Activated CD4-positive, alpha-beta T cell treated with anti-CD3 and anti-CD28 coated beads, Interleukin-2, amount 50 U/mL, for 48 hours (primary cell): Measurements from ENCODE around the gene CACNB2.

ENCODE experiments used
- DNase-seq, 2 experiments: peaks; one replicate each; pipeline ENCODE4 v3.0.0-alpha.2; 2020

The CACNB2 gene

DNA sequence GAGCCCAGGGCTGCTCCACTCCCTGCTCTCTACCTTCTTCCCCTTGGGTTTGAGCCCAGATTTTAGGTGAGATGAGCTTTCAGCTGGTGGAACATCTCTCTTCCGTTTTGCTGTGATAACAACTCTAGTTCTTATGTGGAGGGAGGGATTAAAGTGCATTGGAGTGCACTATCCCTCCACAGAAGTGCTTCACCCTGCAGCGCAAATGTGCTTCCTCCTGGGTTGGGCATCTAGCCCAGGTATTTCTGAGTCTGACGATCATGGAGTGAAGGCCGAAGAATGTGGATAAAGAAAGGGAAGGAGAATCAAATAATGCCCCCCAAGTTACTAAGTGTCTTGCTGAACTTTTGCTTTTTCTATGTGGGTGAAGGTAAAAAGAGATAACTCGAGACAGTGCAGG is 157.4 kb downstream of the CACNB2 start:
- DNase-seq, result no peak

- DNase-seq, result no peak
These were observed 158.0 kb downstream of the CACNB2 start for GRCh38 chr10:18298256-18298655.

DNA sequence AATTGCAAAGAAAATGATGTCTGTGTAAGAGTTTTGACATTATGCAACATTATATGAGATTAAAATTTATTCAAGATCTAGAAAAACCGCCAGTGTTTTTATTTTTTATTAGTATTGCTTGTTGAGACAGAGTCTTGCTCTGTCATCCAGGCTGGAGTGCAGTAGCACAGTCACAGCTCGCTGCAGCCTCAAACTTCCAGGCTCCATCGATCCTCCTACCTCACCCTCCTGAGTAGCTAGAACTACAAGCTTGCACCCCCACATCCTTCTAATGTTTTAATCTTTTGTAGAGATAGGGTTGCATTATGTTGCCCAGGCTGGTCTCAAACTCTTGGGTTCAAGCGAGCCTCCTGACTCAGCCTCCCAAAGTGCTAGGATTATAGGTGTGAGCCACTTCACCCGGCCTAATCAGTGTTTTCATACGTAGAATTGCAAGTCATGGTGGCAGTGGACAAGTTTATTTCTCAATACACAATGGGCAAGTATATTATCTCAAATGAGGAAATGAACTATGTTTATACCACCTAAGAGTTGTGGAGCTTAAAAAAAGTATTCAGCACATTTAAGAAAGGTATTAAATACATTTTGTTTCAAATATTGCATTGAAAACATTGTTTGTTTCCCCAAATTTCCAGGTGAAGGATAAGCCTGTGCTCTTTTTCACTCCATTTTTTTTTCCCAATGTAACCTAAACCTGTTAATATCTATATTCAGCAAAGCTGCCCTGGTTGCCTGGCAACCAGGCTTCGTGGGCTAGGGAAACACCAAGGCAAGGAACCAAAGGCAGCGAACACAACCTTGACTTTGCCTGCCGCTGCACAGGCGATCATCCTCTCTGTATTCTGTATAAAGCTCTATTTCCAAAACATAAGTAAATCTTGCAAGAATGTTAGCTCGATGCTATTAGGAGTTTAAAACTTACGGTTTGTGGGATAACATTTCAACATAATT is 163.9 kb downstream of the CACNB2 start:
- no peak for DNase-seq

- DNase-seq, result no peak
These were observed 165.8 kb downstream of the CACNB2 start for GRCh38 chr10:18306031-18306430.

- DNase-seq, result no peak
These were observed 168.4 kb downstream of the CACNB2 start for GRCh38 chr10:18308600-18308999.

- DNase-seq, result no peak
These were observed 170.5 kb downstream of the CACNB2 start for GRCh38 chr10:18310761-18311160.

DNA sequence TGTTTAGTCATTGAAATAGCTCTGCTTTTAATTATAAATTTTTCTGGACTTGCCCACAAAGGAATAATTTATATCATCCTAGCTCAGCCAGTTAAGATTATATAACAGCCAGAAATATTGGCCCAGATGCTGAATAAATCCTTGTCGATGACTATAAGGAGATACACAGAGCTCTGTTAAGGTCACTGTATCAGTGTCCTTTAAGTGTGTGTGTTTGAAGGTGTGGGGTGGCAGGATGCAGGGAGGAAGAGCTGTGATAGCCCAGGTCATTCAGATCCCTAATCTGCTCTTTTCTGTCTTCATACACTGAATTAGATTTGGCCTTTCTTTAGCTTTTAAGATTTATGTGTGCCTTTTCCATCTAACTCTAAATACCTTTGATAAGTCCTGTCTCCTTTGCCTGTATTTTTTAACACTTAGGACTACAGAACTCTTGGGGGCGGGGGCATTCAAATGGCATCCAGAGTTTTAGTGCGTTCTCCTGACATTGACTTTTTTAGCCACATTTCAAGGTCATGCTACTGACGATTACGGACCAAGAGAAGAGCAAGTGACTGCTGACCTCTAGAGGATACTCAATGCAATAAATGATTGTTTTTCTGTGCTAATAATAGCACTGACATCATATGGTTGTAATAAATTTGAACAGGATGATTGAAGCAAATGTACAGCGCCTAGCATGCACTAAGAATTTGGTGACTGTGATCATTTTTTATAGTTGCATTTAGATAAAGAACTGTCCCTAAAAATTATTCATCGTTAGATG is 172.3 kb downstream of the CACNB2 start:
- no peak for DNase-seq

DNA sequence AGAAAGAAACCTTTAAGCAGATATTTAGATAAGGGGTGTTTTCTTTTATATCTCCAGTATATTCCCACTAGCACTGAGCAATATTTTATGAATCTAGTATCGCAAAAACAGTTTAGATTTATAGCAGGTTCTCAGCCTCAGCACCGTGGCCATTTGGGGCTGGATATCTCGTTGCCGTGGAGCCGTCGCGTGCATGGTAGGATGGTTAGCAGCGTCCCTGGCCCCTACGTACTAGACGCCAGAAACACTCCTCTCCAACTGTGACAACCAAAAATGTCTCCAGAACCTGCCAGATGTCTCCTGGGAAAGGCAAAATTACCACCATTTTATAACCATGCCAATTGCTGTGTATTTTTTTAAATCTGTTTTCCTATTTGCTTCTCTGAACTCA is 172.9 kb downstream of the CACNB2 start:
- no peak for DNase-seq

- DNase-seq, result no peak
These were observed 173.4 kb downstream of the CACNB2 start for GRCh38 chr10:18313626-18314025.

- DNase-seq, result no peak
These were observed 179.4 kb downstream of the CACNB2 start for GRCh38 chr10:18319628-18320027.

DNA sequence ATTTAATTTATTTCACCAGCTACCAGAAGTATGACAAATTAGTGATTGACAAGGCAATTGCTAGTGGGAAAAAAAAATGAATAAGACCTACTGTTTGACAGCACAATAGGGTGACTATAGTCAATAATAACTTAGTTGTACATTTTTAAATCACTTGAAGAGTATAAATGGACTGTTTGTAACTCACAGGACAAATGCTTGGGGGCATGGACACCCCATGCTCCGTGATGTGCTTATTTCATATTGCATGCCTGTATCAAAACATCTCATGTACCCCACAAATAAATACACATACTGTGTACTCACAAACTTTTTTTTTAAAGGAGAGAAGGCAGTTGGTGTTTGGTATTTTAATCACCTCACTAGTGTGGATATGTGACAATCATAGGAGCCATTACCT is 181.1 kb downstream of the CACNB2 start:
- no peak for DNase-seq

GRCh38 chr10:18323916-18324315 is 183.7 kb downstream of the CACNB2 start:
- no peak for DNase-seq

DNA sequence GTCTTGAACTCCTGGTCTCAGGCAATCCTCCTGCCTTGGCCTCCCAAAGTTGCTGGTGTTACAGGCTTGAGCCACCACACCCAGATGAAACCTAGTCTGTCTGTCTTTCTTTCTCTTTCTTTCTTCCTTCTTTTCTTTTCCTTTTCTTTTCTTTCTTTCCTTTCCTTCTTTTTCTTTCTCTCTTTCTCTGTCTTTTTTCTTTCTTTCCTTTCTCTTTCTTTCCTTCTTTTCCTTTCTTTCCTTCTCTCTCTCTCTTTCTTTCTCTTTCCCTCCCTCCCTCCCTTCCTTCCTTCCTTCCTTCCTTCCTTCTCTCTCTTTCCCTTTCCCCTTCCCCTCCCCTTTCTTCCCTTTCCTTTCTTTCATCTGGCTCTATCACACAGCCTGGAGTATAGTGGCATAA is 185.2 kb downstream of the CACNB2 start:
- DNase-seq, result no peak

GRCh38 chr10:18325889-18326531 is 185.8 kb downstream of the CACNB2 start:
- no peak for DNase-seq

- DNase-seq, result no peak
These were observed 188.7 kb downstream of the CACNB2 start for GRCh38 chr10:18328941-18329340.

GRCh38 chr10:18332048-18332447 is 191.8 kb downstream of the CACNB2 start:
- no peak for DNase-seq

DNA sequence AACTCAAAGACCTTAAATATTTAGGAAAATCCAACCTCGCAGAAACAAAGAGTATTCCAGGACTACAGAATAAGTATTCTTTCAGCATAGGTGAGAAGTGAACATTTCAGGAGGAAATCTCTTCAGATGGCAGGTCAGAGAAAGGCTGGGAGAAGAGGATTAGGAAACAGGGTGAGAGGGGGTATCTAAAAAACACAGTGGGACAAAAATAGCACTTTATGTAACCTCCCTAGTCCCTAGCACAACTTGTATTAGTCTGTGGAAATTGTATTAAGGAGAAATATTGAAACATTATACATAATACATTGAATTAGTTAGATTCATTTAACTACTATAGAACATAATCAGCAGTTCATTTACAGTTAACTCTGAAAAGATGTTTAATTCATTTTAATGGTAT is 192.3 kb downstream of the CACNB2 start:
- no peak for DNase-seq

DNA sequence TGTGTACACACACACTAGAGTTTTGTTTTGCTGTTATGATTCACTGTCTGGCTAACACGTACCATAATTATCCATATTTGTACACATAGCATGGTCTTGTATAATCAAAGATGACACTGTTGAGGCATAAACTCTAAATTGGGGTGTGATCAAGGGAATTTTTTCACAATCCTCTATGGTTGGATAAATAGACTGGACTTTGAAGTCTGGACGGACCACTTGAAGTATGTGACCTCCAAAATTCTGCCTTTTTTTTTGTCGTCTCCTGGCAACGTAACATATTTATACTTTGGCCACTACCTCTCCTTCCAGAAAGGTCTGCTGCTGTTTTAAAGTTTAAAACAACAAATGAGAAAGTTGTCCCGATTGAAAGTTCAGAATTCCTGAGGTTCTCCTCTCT is 193.4 kb downstream of the CACNB2 start:
- DNase-seq, result no peak

DNA sequence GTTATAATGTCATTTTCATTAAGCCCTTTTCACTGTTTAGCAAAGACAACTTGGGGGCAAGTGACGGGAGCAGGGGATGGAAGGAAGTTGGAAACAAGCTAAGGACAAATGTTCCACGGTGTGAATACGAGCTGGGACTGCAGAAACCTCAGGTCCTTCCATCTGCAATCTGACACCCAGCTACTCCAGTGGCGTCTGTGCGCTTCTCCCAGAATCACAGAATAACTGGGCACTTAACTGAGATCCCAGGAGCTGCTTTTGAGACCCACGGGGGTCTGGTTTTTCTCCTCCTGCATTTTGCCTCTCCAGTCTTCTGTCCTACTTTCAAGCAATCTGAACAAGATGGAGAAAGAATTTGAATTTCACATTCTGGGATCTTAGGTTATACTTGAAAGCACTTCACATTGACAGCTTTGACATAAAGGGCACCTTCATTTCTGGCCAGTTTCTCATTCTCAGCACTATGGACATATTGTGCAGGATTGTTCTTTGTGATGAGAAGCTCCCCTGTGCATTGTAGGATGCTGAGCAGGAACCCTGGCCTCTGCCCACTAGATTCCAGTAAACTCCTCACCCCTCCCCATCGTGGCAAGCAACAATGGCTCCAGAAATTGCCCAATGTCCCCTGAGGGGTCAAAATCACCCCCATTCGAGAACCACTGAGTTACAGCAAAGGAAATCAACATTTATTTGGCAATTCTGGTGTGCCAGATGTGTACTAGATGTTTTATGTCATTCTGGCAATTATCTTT is 194.1 kb downstream of the CACNB2 start:
- DNase-seq, result no peak

DNA sequence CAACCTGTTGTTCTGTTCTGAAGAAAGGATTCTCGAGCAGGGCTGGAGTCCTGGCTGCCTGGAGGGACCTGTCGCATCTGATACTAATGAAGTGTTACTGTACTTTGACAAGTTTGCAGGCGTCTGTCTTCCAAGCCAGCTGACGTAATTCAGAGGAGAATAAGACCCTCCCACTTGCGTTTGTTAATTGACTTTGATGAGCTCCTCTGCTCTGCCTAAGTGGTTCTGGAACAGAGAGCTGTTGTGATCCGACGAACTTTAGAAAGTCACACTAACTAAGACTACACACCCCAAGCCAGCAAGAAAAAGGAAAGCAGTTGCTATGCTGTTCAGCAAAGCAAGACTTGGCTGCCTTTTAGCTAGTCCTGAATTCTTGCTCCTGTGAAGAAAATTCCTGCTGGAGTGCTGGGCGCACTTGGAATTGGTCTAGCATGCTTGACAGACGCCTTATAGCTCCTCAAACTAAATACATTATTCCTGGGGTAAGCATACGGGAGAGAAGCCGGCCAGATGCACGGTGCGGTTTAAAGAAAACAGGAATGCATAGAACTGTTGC is 200.3 kb downstream of the CACNB2 start:
- no peak for DNase-seq

DNA sequence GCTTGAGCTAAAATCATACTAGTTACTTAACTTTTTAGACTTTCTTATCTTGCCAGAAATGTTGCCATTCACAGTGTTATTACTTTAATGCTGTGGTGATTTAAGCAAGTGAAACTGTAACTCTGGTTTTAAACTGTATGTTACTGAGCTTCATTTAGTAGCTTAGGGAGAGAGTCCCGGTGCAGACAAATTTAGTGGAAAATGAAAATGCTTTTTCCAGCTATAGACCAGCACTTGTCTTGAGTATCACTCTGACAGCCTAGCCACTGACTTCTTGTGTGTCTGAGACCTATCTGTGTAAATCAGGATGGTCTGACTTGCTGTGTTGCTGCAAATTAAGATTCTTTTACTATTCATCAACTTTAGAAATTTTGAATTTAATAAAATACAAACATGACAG is 200.8 kb downstream of the CACNB2 start:
- DNase-seq, result no peak

GRCh38 chr10:18343573-18343972 is 203.3 kb downstream of the CACNB2 start:
- no peak for DNase-seq

DNA sequence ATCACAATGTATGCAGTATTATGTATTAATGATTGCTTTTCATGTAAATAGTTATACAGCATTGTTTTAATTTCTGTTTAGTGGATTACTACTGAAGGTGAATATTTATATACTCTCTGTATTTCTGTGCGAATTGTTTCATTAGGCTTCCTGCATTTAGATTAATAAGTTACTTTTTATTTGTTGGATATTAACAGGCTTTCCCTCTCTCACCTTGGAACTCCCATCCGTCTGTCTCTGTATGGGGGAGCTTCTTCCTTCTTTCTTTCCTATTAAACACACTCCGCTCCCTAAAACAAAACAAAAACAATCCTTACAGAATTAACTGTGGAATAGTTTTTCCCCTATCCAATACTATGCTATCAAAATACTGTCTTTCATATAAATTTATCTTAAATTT is 205.1 kb downstream of the CACNB2 start:
- DNase-seq, result no peak
